ENCODE measurements around the gene TMEM175.
A peak's percentile ranks its signal among the peaks of the same experiment; 100 is the strongest.

The TMEM175 gene

GRCh38 chr4:948101-948935 is 16.1 kb downstream of the TMEM175 start:
- peak in 1 of 5 donors; percentile 4 for DNase-seq

GRCh38 chr4:948936-949300 is 16.7 kb downstream of the TMEM175 start:
- no peak for DNase-seq

- DNase-seq, result no peak
Measured at GRCh38 chr4:949656-950055, 17.4 kb downstream of the TMEM175 start.

GRCh38 chr4:950136-951020 is 18.1 kb downstream of the TMEM175 start:
- peak in 1 of 5 donors; percentile 9 for DNase-seq

GRCh38 chr4:951186-951585 is 18.9 kb downstream of the TMEM175 start:
- DNase-seq, result no peak

GRCh38 chr4:951594-952468 is 19.6 kb downstream of the TMEM175 start:
- DNase-seq, result peak in 1 of 5 donors; percentile 1

- peak in 1 of 5 donors; percentile 5 for DNase-seq
Measured at GRCh38 chr4:952881-953573, 20.8 kb downstream of the TMEM175 start.

- no peak for DNase-seq
Measured at GRCh38 chr4:953574-953915, 21.3 kb downstream of the TMEM175 start.

- no peak for DNase-seq
Measured at GRCh38 chr4:954211-955020, 22.2 kb downstream of the TMEM175 start.

GRCh38 chr4:955161-955921 is 23.1 kb downstream of the TMEM175 start:
- DNase-seq, result no peak

- no peak for DNase-seq
Measured at GRCh38 chr4:955931-956381, 23.7 kb downstream of the TMEM175 start.

GRCh38 chr4:956531-957230 is 24.4 kb downstream of the TMEM175 start:
- no peak for DNase-seq

- DNase-seq, result no peak
Measured at GRCh38 chr4:957231-957580, 24.9 kb downstream of the TMEM175 start.

GRCh38 chr4:957581-958313 is 25.5 kb downstream of the TMEM175 start:
- DNase-seq, result no peak

- no peak for DNase-seq
Measured at GRCh38 chr4:958314-958665, 26.0 kb downstream of the TMEM175 start.

GRCh38 chr4:958696-959337 is 26.6 kb downstream of the TMEM175 start:
- no peak for DNase-seq

- no peak for DNase-seq
Measured at GRCh38 chr4:959338-960139, 27.3 kb downstream of the TMEM175 start.

GRCh38 chr4:960140-960635 is 27.9 kb downstream of the TMEM175 start:
- DNase-seq, result no peak

Measured in T-helper 1 cell (primary cell).